ENCODE measurements around the gene FAM184B. TPM values are rescaled to one million over a fixed set of nuclear protein-coding genes. Genes with fewer than 3 reads are reported as not detected.

FAM184B gene
- polyA plus RNA-seq, 1 donor from 2014 or later = 0.10 TPM

- no peaks in the 10 kb centered on the region for H4K20me1 ChIP-seq (ENCODE audit: insufficient read depth)
- H2AFZ ChIP-seq (ENCODE audit: low read depth, low read length) = no peak overlapping the region
These were observed 32.7 kb upstream of the FAM184B start for GRCh38 chr4:17814140-17814539.

GRCh38 chr4:17812801-17813200, 31.4 kb upstream of the FAM184B start:
- Histone ChIP-seq H3K9me2 (ENCODE audit: insufficient read depth, low read length) (no peaks in the 10 kb centered on the region), H3F3A (ENCODE audit: insufficient read depth, low read length, poor library complexity, severe bottlenecking) (peaks cover 4% of the 10 kb centered on the region), H3K36me3 (ENCODE audit: insufficient read depth, low read length) (no peaks in the 10 kb centered on the region), H4K20me1 (ENCODE audit: insufficient read depth) (no peaks in the 10 kb centered on the region), H3K27ac (ENCODE audit: low read length) (no peak overlapping the region), H3K4me3 (ENCODE audit: low read length) (no peak overlapping the region), H3K4me2 (ENCODE audit: low read length) (no peak overlapping the region), H3K79me2 (replicated peaks; ENCODE audit: insufficient read depth, low read length) (peaks cover 64% of the 10 kb centered on the region), H3K9me3 (ENCODE audit: low read length) (no peaks in the 10 kb centered on the region), H2AFZ (ENCODE audit: low read depth, low read length) (no peak overlapping the region), H3K27me3 (ENCODE audit: insufficient read depth, low read depth, low read length) (no peaks in the 10 kb centered on the region), H3K9ac (ENCODE audit: low read length) (no peak overlapping the region)
- no peak for TF ChIP-seq MXI1 (conservative IDR thresholded peaks at IDR 0.05; ENCODE audit: poor library complexity, severe bottlenecking)
- TF ChIP-seq SMC3 (conservative IDR thresholded peaks at IDR 0.05; ENCODE audit: poor library complexity) = no peak

More at GRCh38 chr4:17814140-17814539, 32.7 kb upstream of the FAM184B start:
- TF ChIP-seq EZH2 (IDR thresholded peaks at IDR 0.05; ENCODE audit: borderline replicate concordance, insufficient read depth, low read length, poor library complexity, severe bottlenecking) (no peak), POLR2AphosphoS5 (IDR thresholded peaks at IDR 0.05) (no peak), CTCF (IDR thresholded peaks at IDR 0.05; ENCODE audit: poor library complexity, severe bottlenecking) (no peak), MXI1 (conservative IDR thresholded peaks at IDR 0.05; ENCODE audit: poor library complexity, severe bottlenecking) (no peak), SMC3 (conservative IDR thresholded peaks at IDR 0.05; ENCODE audit: poor library complexity) (no peak)
- H3K27me3 ChIP-seq (ENCODE audit: insufficient read depth, low read depth, low read length) = no peaks in the 10 kb centered on the region
- no peak overlapping the region for H3K4me3 ChIP-seq (ENCODE audit: low read length)
- H3K9me2 ChIP-seq (ENCODE audit: insufficient read depth, low read length) = no peaks in the 10 kb centered on the region
- H3K4me2 ChIP-seq (ENCODE audit: low read length) = no peak overlapping the region
- H3K9me3 ChIP-seq (ENCODE audit: low read length) = no peaks in the 10 kb centered on the region
- no peaks in the 10 kb centered on the region for H3K36me3 ChIP-seq (ENCODE audit: insufficient read depth, low read length)
- H3K79me2 ChIP-seq (replicated peaks; ENCODE audit: insufficient read depth, low read length) = peaks cover 51% of the 10 kb centered on the region
- peaks cover 4% of the 10 kb centered on the region for H3F3A ChIP-seq (ENCODE audit: insufficient read depth, low read length, poor library complexity, severe bottlenecking)
- no peak overlapping the region for H3K9ac ChIP-seq (ENCODE audit: low read length)
- no peak overlapping the region for H3K27ac ChIP-seq (ENCODE audit: low read length)

- Histone ChIP-seq H4K20me1 (ENCODE audit: insufficient read depth) (no peaks in the 10 kb centered on the region), H3K4me3 (ENCODE audit: low read length) (peak overlapping the region; percentile 90), H3K27ac (ENCODE audit: low read length) (no peak overlapping the region), H3F3A (ENCODE audit: insufficient read depth, low read length, poor library complexity, severe bottlenecking) (peaks cover 4% of the 10 kb centered on the region), H3K9me2 (ENCODE audit: insufficient read depth, low read length) (no peaks in the 10 kb centered on the region), H2AFZ (ENCODE audit: low read depth, low read length) (no peak overlapping the region), H3K27me3 (ENCODE audit: insufficient read depth, low read depth, low read length) (no peaks in the 10 kb centered on the region), H3K4me2 (ENCODE audit: low read length) (peak overlapping the region; percentile 46), H3K9ac (ENCODE audit: low read length) (no peak overlapping the region), H3K9me3 (ENCODE audit: low read length) (no peaks in the 10 kb centered on the region), H3K79me2 (replicated peaks; ENCODE audit: insufficient read depth, low read length) (peaks cover 71% of the 10 kb centered on the region), H3K36me3 (ENCODE audit: insufficient read depth, low read length) (no peaks in the 10 kb centered on the region)
- TF ChIP-seq REST (IDR thresholded peaks at IDR 0.05; ENCODE audit: borderline replicate concordance) = no peak
- no peak for TF ChIP-seq EP300 (conservative IDR thresholded peaks at IDR 0.05; ENCODE audit: poor library complexity, severe bottlenecking)
- no peak for TF ChIP-seq POLR2AphosphoS5 (IDR thresholded peaks at IDR 0.05)
- TF ChIP-seq CTCF (IDR thresholded peaks at IDR 0.05; ENCODE audit: poor library complexity, severe bottlenecking) = no peak
- TF ChIP-seq EZH2 (IDR thresholded peaks at IDR 0.05; ENCODE audit: borderline replicate concordance, insufficient read depth, low read length, poor library complexity, severe bottlenecking) = no peak
- TF ChIP-seq MXI1 (conservative IDR thresholded peaks at IDR 0.05; ENCODE audit: poor library complexity, severe bottlenecking) = no peak
- TF ChIP-seq RAD21 (conservative IDR thresholded peaks at IDR 0.05) = no peak
These were observed 30.7 kb upstream of the FAM184B start for GRCh38 chr4:17812125-17812524.

Data from neural cell (in vitro differentiated cells).